Tibial nerve (tissue), 4 donors: ENCODE results near the gene PRMT3.

Experiments
- CTCF ChIP-seq, 5 experiments: fragments of 200-600 bp in 3 of 5; fragments of 450-650 bp in 2 of 5; sonication (generic) in 3 of 5; IDR thresholded peaks; one replicate each; pipeline ENCODE4 v1.5.1; 2016 to 2019; ENCODE audit warnings: antibody characterized with exemption in 5 of 5, mild to moderate bottlenecking in 3 of 5, moderate library complexity in 2 of 5
- EP300 ChIP-seq, 2 donors: sonication (generic); formaldehyde crosslinking; IDR thresholded peaks; one replicate each; pipeline ENCODE4 v1.6.1; 2017; ENCODE audit warnings: antibody characterized with exemption in 2 of 2, mild to moderate bottlenecking in 1 of 2
- POLR2A ChIP-seq, 2 donors: fragments of 450-650 bp; IDR thresholded peaks; one replicate each; pipeline ENCODE4 v1.6.1; 2017; ENCODE audit warnings: antibody characterized with exemption in 2 of 2, mild to moderate bottlenecking in 2 of 2, moderate library complexity in 2 of 2

- no peak for TF ChIP-seq CTCF (IDR thresholded peaks at IDR 0.05)
- TF ChIP-seq EP300 (IDR thresholded peaks at IDR 0.05), result no peak
- no peak for TF ChIP-seq POLR2A (IDR thresholded peaks at IDR 0.05)
Measured at GRCh38 chr11:20501252-20501651, 113.7 kb downstream of the PRMT3 start.
